DOHH2 (cell line): ENCODE results near the gene NCAM1.

Experiments used
- H3F3A ChIP-seq: fragments of 200-600 bp; sonication (generic), shearing (Covaris generic); 2 replicates; pipeline ENCODE4 v1.6.0; 2016; ENCODE audit warnings: antibody characterized with exemption, mild to moderate bottlenecking; ENCODE audit not compliant: control insufficient read depth, insufficient read depth
- H3K27ac ChIP-seq: fragments of 200-600 bp; sonication (generic); 2 replicates; pipeline ENCODE4 v1.5.1; 2014; ENCODE audit warnings: low read depth, mild to moderate bottlenecking, low read length, moderate library complexity
- H3K27me3 ChIP-seq: fragments of 200-600 bp; sonication (generic); 2 replicates; pipeline ENCODE4 v1.6.1; 2014; ENCODE audit warnings: mild to moderate bottlenecking, low read length, mixed read lengths; ENCODE audit not compliant: control insufficient read depth
- H3K36me3 ChIP-seq: fragments of 200-600 bp; sonication (generic); 2 replicates; pipeline ENCODE4 v1.6.1; 2014; ENCODE audit warnings: mild to moderate bottlenecking, low read length, moderate library complexity, mixed read lengths; ENCODE audit not compliant: control insufficient read depth
- H3K4me1 ChIP-seq: fragments of 200-600 bp; sonication (generic); 2 replicates; pipeline ENCODE4 v1.6.1; 2014; ENCODE audit warnings: mild to moderate bottlenecking, low read length, mixed read lengths; ENCODE audit not compliant: control insufficient read depth
- H3K4me2 ChIP-seq: fragments of 200-600 bp; sonication (generic); 2 replicates; pipeline ENCODE4 v1.6.0; 2014; ENCODE audit warnings: mild to moderate bottlenecking, low read length, moderate library complexity
- H3K4me3 ChIP-seq: fragments of 200-600 bp; sonication (generic); 2 replicates; pipeline ENCODE4 v1.5.1; 2014; ENCODE audit warnings: mild to moderate bottlenecking, low read length, mixed read lengths
- H3K79me2 ChIP-seq: fragments of 200-600 bp; sonication (generic); 2 replicates; pipeline ENCODE4 v1.6.1; 2014; ENCODE audit warnings: mild to moderate bottlenecking, low read length, mixed read lengths; ENCODE audit not compliant: control insufficient read depth
- H3K9me2 ChIP-seq: fragments of 200-600 bp; sonication (generic); replicated peaks from 2 replicates; pipeline ENCODE4 v1.6.1; 2014; ENCODE audit warnings: mild to moderate bottlenecking, low read length, mixed read lengths; ENCODE audit not compliant: control insufficient read depth
- H3K9me3 ChIP-seq: fragments of 200-600 bp; sonication (generic); 2 replicates; pipeline ENCODE4 v1.6.1; 2014; ENCODE audit warnings: antibody characterized with exemption, low read length, mixed read lengths; ENCODE audit not compliant: control insufficient read depth, insufficient read depth
- H4K20me1 ChIP-seq: fragments of 200-600 bp; sonication (generic); 2 replicates; pipeline ENCODE4 v1.6.0; 2014; ENCODE audit warnings: low read depth, mild to moderate bottlenecking, antibody characterized with exemption, low read length, moderate library complexity; ENCODE audit not compliant: control insufficient read depth, insufficient read depth
- CTCF ChIP-seq: fragments of 200-600 bp; sonication (generic); IDR thresholded peaks from one replicate; pipeline ENCODE4 v1.5.1; 2014; ENCODE audit warnings: antibody characterized with exemption, mild to moderate bottlenecking, low read depth, low read length; ENCODE audit not compliant: poor library complexity, severe bottlenecking
- EZH2phosphoT487 ChIP-seq: fragments of 200-600 bp; sonication (generic); IDR thresholded peaks from 2 replicates; pipeline ENCODE4 v1.6.1; 2017; ENCODE audit warnings: borderline replicate concordance, mild to moderate bottlenecking, antibody characterized with exemption, low read length, moderate library complexity, mixed read lengths

The NCAM1 gene

GRCh38 chr11:112977755-112978154 lies 16.5 kb downstream of the NCAM1 start:
- H3K79me2 ChIP-seq, result no peaks in the 10 kb centered on the region
- no peaks in the 10 kb centered on the region for H3K4me1 ChIP-seq
- no peaks in the 10 kb centered on the region for H3F3A ChIP-seq
- no peak for TF ChIP-seq EZH2phosphoT487
- no peak for TF ChIP-seq CTCF
- H3K4me2 ChIP-seq, result no peak overlapping the region
- H3K27ac ChIP-seq, result no peak overlapping the region
- H3K4me3 ChIP-seq, result no peak overlapping the region
- H3K9me3 ChIP-seq, result no peaks in the 10 kb centered on the region
- no peaks in the 10 kb centered on the region for H3K27me3 ChIP-seq
- H3K9me2 ChIP-seq, result no peaks in the 10 kb centered on the region
- no peaks in the 10 kb centered on the region for H3K36me3 ChIP-seq
- H4K20me1 ChIP-seq, result no peaks in the 10 kb centered on the region

GRCh38 chr11:112983887-112984286 lies 22.7 kb downstream of the NCAM1 start:
- H3K9me3 ChIP-seq, result no peaks in the 10 kb centered on the region
- H3K4me3 ChIP-seq, result no peak overlapping the region
- H3K36me3 ChIP-seq, result no peaks in the 10 kb centered on the region
- no peaks in the 10 kb centered on the region for H3K27me3 ChIP-seq
- H3K4me1 ChIP-seq, result no peaks in the 10 kb centered on the region
- no peaks in the 10 kb centered on the region for H3K79me2 ChIP-seq
- no peaks in the 10 kb centered on the region for H4K20me1 ChIP-seq
- H3K9me2 ChIP-seq, result no peaks in the 10 kb centered on the region
- no peaks in the 10 kb centered on the region for H3F3A ChIP-seq
- H3K27ac ChIP-seq, result no peak overlapping the region
- H3K4me2 ChIP-seq, result no peak overlapping the region
- TF ChIP-seq CTCF (no peak), EZH2phosphoT487 (no peak)

- Histone ChIP-seq H3K4me2 (no peak overlapping the region), H3K27me3 (no peaks in the 10 kb centered on the region), H3K27ac (no peak overlapping the region), H3K9me2 (no peaks in the 10 kb centered on the region), H3K36me3 (no peaks in the 10 kb centered on the region), H4K20me1 (no peaks in the 10 kb centered on the region), H3K4me3 (no peak overlapping the region), H3K4me1 (no peaks in the 10 kb centered on the region), H3K79me2 (no peaks in the 10 kb centered on the region), H3K9me3 (no peaks in the 10 kb centered on the region), H3F3A (no peaks in the 10 kb centered on the region)
- TF ChIP-seq CTCF (no peak), EZH2phosphoT487 (no peak)
These were observed 28.0 kb downstream of the NCAM1 start for GRCh38 chr11:112989198-112989597.

DNA sequence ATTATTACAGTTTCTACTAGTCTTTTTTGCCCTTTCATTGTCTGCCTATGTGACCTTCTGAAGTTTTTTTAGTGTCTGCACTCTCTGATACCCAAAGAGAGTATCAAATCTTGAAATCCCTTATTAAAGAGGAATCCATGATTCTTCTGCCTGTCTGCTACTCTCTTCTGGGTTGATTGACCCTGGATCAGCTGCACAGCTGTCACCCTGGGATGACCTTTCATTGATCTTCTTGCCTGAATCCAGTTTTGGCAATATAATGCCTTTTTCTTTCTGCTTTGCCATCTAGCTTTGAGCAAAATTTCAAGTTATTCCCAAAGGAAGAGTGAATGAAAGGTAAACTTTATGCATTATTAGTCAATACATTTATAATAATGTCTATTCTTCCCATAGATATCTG lies 32.6 kb downstream of the NCAM1 start:
- H3K79me2 ChIP-seq, result no peaks in the 10 kb centered on the region
- no peaks in the 10 kb centered on the region for H3K27me3 ChIP-seq
- no peaks in the 10 kb centered on the region for H3F3A ChIP-seq
- H3K36me3 ChIP-seq, result no peaks in the 10 kb centered on the region
- H3K9me2 ChIP-seq, result no peaks in the 10 kb centered on the region
- TF ChIP-seq CTCF (no peak), EZH2phosphoT487 (no peak)
- no peak overlapping the region for H3K4me2 ChIP-seq
- H4K20me1 ChIP-seq, result no peaks in the 10 kb centered on the region
- no peak overlapping the region for H3K27ac ChIP-seq
- H3K9me3 ChIP-seq, result no peaks in the 10 kb centered on the region
- no peak overlapping the region for H3K4me3 ChIP-seq
- H3K4me1 ChIP-seq, result no peaks in the 10 kb centered on the region
